ENCODE data around the gene RALGAPB.
"Not testable (repeated sequence)": the region's sequence is repeated elsewhere in the genome, so short reads cannot be mapped to it uniquely, and the experiment has no call there.

Gene RALGAPB

GRCh38 chr20:38581013-38581412, 108.4 kb downstream of the RALGAPB start, which contains the start of gene ADIG:
ADIG (plus strand) TSS chr20:38581197; CDS start chr20:38581251, 54 bp downstream.
- no peak for DNase-seq (ENCODE audit: extremely low read depth in 1 of 2, low read depth in 1 of 2)

GRCh38 chr20:38581830-38582358, 109.3 kb downstream of the RALGAPB start:
- no peak for DNase-seq (ENCODE audit: extremely low read depth in 1 of 2, low read depth in 1 of 2)

- no peak for DNase-seq (ENCODE audit: extremely low read depth in 1 of 2, low read depth in 1 of 2)
These were observed 110.7 kb downstream of the RALGAPB start for GRCh38 chr20:38583306-38583705.

- DNase-seq (ENCODE audit: extremely low read depth in 1 of 2, low read depth in 1 of 2), result no peak
These were observed 111.6 kb downstream of the RALGAPB start for GRCh38 chr20:38584099-38584763.

GRCh38 chr20:38585404-38586180, 112.9 kb downstream of the RALGAPB start:
- no peak for DNase-seq (ENCODE audit: extremely low read depth in 1 of 2, low read depth in 1 of 2)

GRCh38 chr20:38586181-38586525, 113.5 kb downstream of the RALGAPB start:
- DNase-seq (ENCODE audit: extremely low read depth in 1 of 2, low read depth in 1 of 2), result no peak

- DNase-seq (ENCODE audit: extremely low read depth in 1 of 2, low read depth in 1 of 2), result no peak
These were observed 115.7 kb downstream of the RALGAPB start for GRCh38 chr20:38588303-38588702.

GRCh38 chr20:38589351-38589750, 116.7 kb downstream of the RALGAPB start:
- DNase-seq (ENCODE audit: extremely low read depth in 1 of 2, low read depth in 1 of 2), result no peak

- no peak for DNase-seq (ENCODE audit: extremely low read depth in 1 of 2, low read depth in 1 of 2)
These were observed 117.5 kb downstream of the RALGAPB start for GRCh38 chr20:38589967-38590675.

- DNase-seq (ENCODE audit: extremely low read depth in 1 of 2, low read depth in 1 of 2), result no peak
These were observed 118.2 kb downstream of the RALGAPB start for GRCh38 chr20:38590676-38591473.

GRCh38 chr20:38591474-38592410, 119.1 kb downstream of the RALGAPB start:
- DNase-seq (ENCODE audit: extremely low read depth in 1 of 2, low read depth in 1 of 2), result no peak

- not testable (repeated sequence) for DNase-seq (ENCODE audit: extremely low read depth in 1 of 2, low read depth in 1 of 2)
These were observed 119.8 kb downstream of the RALGAPB start for GRCh38 chr20:38592411-38592790.

- not testable (repeated sequence) for DNase-seq (ENCODE audit: extremely low read depth in 1 of 2, low read depth in 1 of 2)
These were observed 121.6 kb downstream of the RALGAPB start for GRCh38 chr20:38594281-38594680.

- not testable (repeated sequence) for DNase-seq (ENCODE audit: extremely low read depth in 1 of 2, low read depth in 1 of 2)
These were observed 123.2 kb downstream of the RALGAPB start for GRCh38 chr20:38595886-38596285.

GRCh38 chr20:38599410-38599882, 126.8 kb downstream of the RALGAPB start:
- no peak for DNase-seq (ENCODE audit: extremely low read depth in 1 of 2, low read depth in 1 of 2)

- DNase-seq (ENCODE audit: extremely low read depth in 1 of 2, low read depth in 1 of 2), result no peak
These were observed 127.4 kb downstream of the RALGAPB start for GRCh38 chr20:38600057-38600456.

GRCh38 chr20:38601216-38602184, 128.9 kb downstream of the RALGAPB start, which contains the start of gene ARHGAP40:
ARHGAP40 (plus strand) TSS chr20:38601809.
- peak; percentile 4 to 6 for DNase-seq (ENCODE audit: extremely low read depth in 1 of 2, low read depth in 1 of 2)

GRCh38 chr20:38602185-38602581, 129.5 kb downstream of the RALGAPB start:
- DNase-seq (ENCODE audit: extremely low read depth in 1 of 2, low read depth in 1 of 2), result no peak

Data from stimulated activated CD8-positive, alpha-beta memory T cell treated with anti-CD3 and anti-CD28 coated beads, Interleukin-7, amount 100 ng/mL, for 48 hours (primary cell).